ENCODE results near the gene TRIM47.

The TRIM47 gene

DNA sequence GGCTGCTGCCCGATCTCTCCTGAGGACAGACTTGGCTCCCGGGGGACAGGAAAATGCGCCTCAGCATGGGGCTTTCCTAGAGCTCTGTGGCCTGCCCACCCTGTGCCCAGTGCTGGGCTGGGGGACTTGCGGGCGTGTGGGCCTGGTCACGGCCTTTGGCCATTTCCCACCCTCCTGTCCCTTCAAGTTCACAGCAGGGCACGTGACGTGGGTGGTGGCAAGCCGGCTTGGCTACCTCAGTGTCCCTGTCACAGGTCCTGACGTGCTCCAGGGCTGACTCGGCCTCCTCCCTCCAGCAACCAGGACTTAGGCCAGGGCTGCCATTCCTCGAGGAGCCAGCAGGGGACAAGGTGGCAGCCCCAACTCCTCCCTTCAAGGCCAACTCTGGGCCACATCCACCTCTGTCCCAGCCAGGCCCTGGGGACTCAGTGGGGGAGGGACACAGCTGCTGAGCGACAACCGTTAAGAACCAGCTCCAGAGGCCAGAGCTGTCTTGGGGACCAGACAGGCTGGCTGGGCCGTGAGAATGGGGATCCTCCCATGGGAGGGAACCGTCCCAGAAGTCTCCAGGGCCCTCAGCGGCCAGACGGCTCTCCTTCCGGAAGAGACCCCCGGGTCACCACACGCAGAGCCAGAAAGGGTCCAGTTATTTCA lies 33.2 kb downstream of the TRIM47 start:
- DNase-seq = no peak

DNA sequence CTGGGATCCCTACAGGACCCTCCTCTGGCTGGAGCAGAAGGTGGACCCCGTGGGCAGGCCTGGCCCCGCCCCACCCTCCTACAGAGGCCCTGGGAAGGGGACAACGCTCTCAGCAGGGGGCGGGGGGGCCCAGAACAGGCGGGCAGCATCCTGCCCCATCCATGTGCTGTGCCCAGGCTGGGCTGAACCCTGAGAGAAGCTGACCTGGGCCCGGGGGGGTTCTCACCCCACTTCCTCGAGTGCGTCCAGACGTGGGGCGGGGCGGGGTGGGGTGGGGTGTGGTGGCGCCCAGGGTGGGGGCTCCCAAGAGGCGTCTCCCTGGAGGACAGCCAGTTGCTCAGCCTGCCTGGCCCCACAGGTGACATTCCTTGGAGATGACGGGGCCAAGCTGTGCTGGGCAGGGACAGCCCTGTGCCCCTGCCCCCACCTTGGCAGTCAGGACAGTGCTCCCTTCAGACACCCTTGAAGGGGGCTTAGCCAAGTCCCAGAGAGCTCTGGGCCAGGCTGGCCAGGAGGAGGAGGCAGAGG lies 33.8 kb downstream of the TRIM47 start:
- DNase-seq = no peak

DNA sequence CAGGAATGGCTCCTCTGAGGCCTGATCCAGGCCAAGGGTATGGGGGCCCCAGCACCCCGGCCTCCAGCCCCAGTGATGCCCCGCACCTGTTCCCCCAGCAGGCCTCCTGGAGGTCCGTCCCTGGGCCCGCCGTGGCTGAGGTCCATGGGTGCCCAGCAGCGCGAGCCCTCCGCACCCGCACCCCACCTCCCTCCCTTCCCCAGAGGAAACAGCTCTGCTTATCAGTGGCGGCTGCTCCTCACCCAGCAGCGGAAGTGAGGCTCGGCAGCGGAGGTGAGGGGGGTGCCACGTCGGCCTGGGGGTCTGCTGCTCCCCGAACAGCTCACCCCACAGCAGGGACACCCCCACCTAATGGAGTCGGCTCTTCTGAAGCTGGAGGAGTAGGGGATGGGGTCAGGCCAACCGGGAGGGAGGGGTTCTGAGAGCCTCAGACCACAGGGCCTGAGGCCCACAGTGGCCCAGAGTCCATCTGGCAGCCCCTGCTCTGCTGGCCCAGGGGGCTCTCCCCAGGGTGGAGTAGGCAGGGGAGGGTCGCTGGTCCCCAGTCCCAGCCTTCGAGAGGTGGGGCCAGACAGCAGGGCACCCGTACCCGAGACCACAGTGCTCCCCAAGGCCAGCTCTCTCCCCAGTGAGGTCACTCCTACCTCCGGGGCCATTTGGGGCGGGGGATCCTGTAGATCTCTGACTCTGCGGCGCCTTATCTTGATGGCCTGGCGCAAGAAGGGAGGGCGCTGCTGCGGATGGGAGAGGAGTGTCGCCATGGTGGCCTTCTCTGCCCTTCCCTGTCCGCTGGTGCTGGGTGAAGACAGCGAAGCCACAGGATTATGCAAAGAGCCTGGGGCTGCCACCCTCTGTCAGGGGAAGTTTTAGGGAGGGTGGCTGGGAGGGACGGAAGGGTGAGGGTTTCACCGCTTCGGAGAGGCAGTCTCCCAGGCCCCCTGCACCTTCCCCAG lies 34.5 kb downstream of the TRIM47 start, which contains the start of gene UNC13D:
UNC13D (minus strand) TSS at position 828 of the 953 bp plus-strand sequence; CDS start at position 761, 67 bp downstream.
- DNase-seq = no peak

- no peak for DNase-seq
Observed at GRCh38 chr17:75842963-75843576, 35.3 kb downstream of the TRIM47 start.

DNA sequence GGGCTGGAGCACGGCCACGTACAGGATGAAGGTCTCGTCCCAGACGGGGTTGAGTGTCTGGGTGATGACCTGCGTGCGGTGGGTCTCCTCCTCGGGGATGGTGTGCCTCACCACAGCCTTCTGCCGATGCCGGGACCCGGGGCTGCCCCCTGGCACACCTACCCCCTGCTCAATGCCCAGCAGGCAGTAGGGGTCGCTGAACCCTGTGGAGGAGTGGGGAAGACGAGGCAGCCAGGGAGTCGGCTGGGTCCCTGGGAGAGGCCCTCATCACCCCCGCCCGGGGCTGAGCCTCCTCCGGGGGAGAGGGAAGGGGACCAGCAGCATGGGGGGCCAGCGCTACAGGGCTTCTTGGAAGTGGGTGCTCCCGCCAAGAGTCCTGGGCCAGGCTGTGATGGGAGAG lies 36.0 kb downstream of the TRIM47 start:
- no peak for DNase-seq

- no peak for DNase-seq
Observed at GRCh38 chr17:75840799-75841164, 37.6 kb downstream of the TRIM47 start.

- DNase-seq = no peak
Observed at GRCh38 chr17:75839942-75840798, 38.2 kb downstream of the TRIM47 start.

DNA sequence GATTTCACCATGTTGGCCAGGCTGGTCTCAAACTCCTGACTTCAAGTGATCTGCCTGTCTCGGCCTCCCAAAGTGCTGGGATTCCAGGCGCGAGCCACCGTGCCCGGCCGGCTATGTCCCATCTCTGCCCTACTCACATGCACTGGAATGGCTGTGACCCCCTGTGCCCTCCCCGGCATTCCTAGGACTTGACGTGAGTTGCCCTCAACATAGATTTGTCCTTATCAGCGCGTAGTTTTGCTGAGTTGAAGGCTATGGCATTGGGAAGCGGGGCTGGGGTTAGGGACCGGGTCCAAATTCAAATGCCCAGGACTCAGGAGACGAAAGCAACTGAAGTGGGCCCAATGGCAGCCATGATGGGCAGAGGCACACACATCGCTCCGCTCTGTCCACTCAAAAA lies 40.0 kb downstream of the TRIM47 start:
- DNase-seq = no peak

- DNase-seq = no peak
Observed at GRCh38 chr17:75837899-75838298, 40.5 kb downstream of the TRIM47 start.

DNA sequence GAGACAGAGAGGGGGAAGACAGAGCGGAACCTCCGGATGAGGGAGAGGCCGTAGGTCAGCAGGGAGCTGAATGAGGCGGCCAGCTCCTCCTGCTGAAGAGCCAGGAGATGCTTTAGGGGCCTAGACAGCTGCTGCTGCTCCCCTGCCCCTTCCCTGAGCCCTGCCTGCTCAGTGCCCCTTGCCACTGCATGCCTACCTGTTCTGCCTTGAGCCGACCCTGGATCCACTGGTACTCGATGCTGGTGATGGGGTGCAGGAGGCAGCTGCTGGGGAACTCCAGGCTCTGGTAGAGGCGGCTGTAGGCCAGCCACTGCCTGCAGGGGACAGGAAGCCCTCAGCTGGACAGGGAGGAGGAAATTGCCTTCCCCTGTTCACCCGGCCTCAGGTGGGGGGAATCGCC lies 41.8 kb downstream of the TRIM47 start:
- DNase-seq = no peak

DNA sequence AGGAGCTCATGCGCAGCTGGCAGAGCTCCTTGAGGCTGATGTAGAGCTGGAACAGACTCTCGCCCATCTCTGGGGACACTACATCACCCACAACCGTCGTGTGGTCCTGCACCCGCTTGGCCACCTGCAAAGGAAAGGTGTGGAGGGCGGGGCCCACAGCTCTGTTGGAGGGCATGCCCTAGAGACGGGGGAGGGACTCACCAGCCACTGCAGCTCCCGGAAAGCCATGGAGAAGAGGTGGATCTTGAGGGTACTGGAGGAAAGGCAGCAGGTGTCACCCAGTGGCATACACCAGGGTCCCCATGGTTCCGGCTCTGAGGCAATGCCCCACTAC lies 42.8 kb downstream of the TRIM47 start:
- DNase-seq = no peak

DNA sequence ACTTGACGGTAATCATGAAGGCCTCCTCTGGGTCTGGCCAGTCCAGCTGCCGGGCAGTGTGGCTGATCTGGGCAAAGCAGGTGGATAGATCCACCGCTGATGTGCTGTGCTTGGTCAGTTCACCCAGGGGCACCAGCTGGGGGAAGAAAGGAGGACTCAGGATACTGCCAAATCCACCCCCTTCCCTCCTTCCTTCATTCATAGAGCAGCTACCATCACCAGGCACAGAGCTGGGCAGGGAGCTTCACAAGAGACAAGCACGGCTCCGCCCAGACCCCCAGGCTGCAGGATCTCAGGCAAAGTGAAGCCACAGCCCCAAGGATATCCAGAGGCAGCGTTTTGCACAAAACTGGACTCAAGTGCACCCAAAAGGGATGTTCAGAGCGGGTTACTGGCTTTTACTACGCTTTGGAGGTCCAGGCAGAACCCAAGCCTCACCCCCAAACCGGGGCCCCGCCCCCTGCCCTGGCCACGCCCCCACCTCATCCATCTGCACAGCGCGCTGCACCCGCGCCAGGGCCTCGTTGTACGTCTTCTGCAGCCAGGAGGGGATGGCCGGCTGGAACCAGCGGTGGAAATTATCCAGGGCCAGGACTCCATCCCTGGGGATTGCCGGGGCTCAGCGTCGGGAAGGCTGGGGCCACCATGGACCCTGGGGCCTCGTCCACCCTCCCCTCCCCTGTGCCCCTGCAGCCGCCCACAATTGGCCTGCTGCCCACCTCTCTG lies 43.3 kb downstream of the TRIM47 start:
- DNase-seq = no peak

DNA sequence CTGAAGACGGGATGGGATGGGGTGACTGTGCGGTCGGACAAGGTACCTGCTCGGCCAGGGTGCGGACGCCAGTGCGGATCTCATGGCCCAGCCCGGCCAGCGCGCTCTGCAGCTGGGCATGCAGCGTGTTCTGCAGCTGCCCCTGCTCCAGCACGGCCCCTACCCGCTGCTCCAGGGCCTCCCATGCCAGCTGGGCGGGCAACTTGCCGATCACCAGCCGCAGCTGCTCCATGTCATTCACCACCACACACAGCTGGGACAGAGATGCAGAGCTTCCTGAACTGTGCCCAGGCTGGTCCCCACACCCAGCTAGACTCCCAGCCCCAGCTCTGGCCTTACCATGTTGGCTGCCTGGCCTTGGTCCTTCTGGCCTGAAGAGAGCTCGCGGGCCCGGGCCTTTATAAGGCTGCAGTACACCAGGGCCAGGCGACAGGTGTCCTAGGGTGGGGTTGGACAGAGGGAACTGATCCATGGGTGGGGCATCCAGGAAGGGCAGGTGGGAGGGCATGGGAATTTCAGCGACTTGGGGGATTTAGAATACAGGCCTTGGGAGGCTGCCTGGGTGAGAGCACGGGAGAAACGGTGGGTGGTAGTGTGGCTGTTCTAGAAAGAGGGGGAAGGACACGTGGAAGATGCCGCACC lies 44.0 kb downstream of the TRIM47 start:
- no peak for DNase-seq

DNA sequence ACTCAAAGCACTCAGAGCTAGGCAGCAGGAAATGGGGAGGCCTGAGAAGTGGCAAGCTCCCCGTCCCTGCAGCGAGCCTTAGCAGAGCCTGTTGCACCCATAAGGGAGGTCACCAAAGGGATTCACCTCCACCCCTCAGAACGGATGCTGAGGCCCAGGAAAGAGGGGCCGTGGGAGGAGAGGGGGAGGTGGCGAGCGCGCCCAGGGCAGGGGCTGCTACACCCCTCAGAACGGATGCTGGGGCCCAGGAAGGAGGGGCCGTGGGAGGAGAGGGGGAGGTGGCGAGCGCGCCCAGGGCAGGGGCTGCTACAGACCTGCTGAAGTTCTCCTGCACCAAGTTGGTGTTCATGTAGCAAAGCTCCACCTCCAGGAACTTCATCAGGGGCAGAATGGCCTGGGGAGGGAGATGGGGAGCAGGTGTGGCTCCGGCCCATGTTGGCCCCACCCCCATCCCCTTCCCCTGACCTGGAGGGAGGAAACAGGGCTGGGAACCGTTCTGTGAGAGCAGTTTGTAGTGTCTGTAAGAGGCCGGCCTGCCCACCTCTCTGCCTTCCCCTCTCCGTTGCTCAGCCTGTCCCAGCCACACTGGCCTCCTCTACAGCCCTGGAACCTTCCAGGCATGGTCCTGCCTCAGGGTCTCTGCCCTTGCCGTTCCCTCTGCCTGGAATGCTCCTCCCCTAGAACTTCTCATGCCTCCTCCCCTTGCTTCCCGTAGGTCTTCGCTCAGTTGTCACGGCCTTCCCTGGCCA lies 45.6 kb downstream of the TRIM47 start:
- DNase-seq = no peak

- DNase-seq = no peak
Observed at GRCh38 chr17:75832164-75832651, 46.2 kb downstream of the TRIM47 start.

GRCh38 chr17:75831032-75831571 lies 47.3 kb downstream of the TRIM47 start:
- no peak for DNase-seq

DNA sequence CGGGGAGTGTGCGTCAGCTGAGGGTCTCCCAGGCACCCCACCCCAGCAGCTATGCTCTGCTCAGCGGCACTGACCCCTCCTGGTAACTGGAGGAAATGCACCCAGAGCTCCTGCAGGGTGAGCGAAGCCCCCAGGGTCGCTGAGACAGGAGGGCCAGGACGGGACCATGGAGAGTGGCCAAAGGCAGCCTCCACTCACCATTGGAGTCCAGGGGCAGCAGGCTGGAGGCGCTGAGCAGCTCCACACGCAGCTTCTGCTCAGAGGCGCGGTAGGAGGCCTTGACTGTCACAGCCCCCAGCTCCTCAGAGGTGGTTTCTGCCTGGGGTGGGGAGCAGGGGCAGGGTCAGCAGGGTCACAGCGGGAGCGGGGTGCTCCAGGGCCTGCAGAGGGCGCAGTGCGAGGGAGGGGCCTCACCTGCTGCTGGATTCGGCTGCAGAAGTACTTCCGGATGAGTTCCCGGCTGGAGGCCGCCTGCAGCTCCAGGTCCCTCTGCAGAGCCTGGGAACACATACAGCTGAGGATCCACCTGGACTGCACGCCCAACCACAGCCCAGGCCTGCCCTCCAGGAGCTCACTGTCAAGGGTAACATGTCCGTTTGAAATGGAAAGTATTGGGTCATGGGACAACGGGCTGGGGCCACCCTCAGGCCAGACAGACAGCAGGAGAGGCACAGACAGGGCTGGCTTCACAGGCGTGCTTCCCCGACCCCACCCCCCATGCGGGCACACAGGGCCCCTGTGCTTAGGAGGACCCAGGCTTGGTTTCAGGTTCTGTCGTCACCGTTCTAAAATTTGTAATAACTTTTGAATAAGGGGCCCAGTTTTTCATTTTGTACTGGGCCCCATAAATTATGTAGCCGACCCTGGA lies 48.0 kb downstream of the TRIM47 start:
- no peak for DNase-seq

DNA sequence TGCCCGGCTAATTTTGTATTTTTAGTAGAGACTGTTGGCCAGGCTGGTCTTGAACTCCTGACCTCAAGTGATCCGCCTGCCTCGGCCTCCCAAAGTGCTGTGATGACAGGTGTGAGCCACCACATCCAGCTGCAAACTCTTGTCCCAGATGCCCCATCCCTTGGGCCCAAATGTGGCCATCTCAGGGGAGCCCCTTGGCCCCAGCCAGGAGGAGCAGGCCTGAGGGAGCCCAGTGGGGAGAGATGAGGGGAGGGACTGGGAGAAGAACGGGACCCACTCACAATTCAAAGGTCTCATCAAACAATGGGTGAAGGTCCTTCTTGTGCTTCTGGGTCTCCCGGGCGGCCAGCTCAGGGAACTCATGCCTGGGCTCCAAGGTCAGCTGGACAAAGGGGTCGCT lies 48.6 kb downstream of the TRIM47 start:
- DNase-seq = no peak

GRCh38 chr17:75828741-75829140 lies 49.6 kb downstream of the TRIM47 start:
- DNase-seq = no peak
